Transverse colon (tissue), 3 donors: ENCODE data around the gene ZBTB7C.

Source experiments
- CTCF ChIP-seq, 5 experiments: fragments of 200-600 bp in 3 of 5; fragments of 450-650 bp in 2 of 5; sonication (generic) in 3 of 5; IDR thresholded peaks; 1 replicate in 2 of 5; 2 replicates in 3 of 5; pipeline ENCODE4 v1.5.1; 2016 to 2017; ENCODE audit warnings: antibody characterized with exemption in 5 of 5, inconsistent platforms in 3 of 5, mild to moderate bottlenecking in 2 of 5, moderate library complexity in 1 of 5
- EP300 ChIP-seq: sonication (generic); formaldehyde crosslinking; IDR thresholded peaks from one replicate; pipeline ENCODE4 v1.6.1; 2017; ENCODE audit warnings: antibody characterized with exemption, low read depth

GRCh38 chr18:48229552-48229981 is 179.6 kb downstream of the ZBTB7C start:
- TF ChIP-seq CTCF (IDR thresholded peaks at IDR 0.05) (no peak), EP300 (no peak)
